Ectodermal cell (in vitro differentiated cells): ENCODE results near the gene TAX1BP3. TPM values are rescaled to one million over a fixed set of nuclear protein-coding genes. Genes with fewer than 3 reads are reported as not detected.
"Not testable (repeated sequence)": the region's sequence is repeated elsewhere in the genome, so short reads cannot be mapped to it uniquely, and the experiment has no call there.

Experiments
- H3K27ac ChIP-seq: 2 replicates; pipeline ENCODE4 v1.7.0; 2013; ENCODE audit warnings: mild to moderate bottlenecking, low read depth, low read length; ENCODE audit not compliant: insufficient read depth, poor library complexity, severe bottlenecking
- H3K27me3 ChIP-seq: 2 replicates; pipeline ENCODE4 v1.7.0; 2013; ENCODE audit warnings: mild to moderate bottlenecking, low read length; ENCODE audit not compliant: insufficient read depth, control insufficient read depth, poor library complexity, severe bottlenecking
- H3K36me3 ChIP-seq: one replicate; pipeline ENCODE4 v1.7.0; 2013; ENCODE audit warnings: low read length; ENCODE audit not compliant: control insufficient read depth, insufficient read depth
- H3K4me1 ChIP-seq: one replicate; pipeline ENCODE4 v1.7.0; 2013; ENCODE audit warnings: low read length; ENCODE audit not compliant: control insufficient read depth, insufficient read depth
- H3K4me3 ChIP-seq: 2 replicates; pipeline ENCODE4 v1.7.0; 2013; ENCODE audit warnings: low read depth, low read length, control low read depth; ENCODE audit not compliant: insufficient read depth
- H3K9me3 ChIP-seq: 2 replicates; pipeline ENCODE4 v1.7.0; 2013; ENCODE audit warnings: mild to moderate bottlenecking, low read length, moderate library complexity; ENCODE audit not compliant: control insufficient read depth
- WGBS, 2 experiments: methylation state at CpG; one replicate each; pipeline ENCODE4 v1.1.7; 2013; ENCODE audit warnings: missing lambda C conversion rate in 2 of 2; 5-methylcytosine and 5-hydroxymethylcytosine counted together
- polyA plus RNA-seq, 4 experiments: library from polyadenylated mRNA; stranded (reverse); fragments of 50-300 nt; gene quantifications; one replicate each; pipeline ENCODE4 v1.2.3, GENCODE V29; 2013

The TAX1BP3 gene, protein sequence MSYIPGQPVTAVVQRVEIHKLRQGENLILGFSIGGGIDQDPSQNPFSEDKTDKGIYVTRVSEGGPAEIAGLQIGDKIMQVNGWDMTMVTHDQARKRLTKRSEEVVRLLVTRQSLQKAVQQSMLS
- 74.6 TPM for polyA plus RNA-seq (2013, experiment 1 of 4)
- polyA plus RNA-seq (2013, experiment 2 of 4): 66.5 TPM
- polyA plus RNA-seq (2013, experiment 3 of 4): 57.9 TPM
- 62.3 TPM for polyA plus RNA-seq (2013, experiment 4 of 4)

DNA sequence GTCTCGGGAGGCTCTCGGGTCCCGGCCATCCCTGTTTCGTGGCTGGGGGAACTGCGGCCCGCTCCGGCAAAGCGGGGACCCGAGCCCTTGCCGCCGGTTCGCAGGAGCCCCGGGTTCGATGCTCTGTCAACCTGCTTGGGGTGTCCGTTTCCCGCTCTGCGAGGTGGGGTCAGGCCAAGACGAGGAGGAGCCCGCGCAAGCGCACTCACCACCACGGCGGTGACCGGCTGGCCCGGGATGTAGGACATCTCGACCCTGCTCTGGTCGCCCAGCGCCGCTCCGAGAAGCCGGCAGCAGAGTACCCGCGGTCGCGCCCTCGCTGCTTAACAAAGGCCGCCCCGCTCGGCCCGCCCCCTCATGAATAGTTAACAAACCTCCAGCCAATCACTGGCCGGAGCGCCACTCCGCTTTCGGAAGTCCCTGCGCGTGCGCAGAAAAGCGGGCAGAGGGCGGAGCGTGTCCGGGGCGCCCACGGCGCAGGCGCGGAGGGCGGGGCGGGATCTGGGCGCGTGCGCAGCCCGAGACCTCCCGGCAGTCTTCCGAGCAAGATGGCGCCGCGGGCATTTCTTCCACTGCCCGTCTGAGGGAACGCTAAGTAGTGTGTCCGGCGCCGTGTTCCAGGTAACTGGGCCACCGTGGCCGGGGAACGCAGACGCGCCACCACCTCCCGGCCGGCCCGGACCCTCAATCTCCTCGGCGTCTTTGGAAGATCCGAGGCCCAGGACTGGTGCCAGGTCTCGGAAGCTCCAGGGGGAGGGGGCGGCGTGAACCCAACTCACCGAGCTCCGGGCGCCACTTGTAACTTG, at the start of gene TAX1BP3, which contains the start of gene EMC6:
Gene TAX1BP3 (minus strand): TSS at position 300 of the 806 bp plus-strand sequence. CDS start 52 bp downstream, at position 248.
Gene EMC6 (plus strand): TSS at position 534 of the 806 bp plus-strand sequence. CDS start 335 bp downstream, outside the sequence.
- Histone ChIP-seq H3K4me1 (peaks cover 6% of the 10 kb centered on the region), H3K36me3 (peaks cover 5% of the 10 kb centered on the region), H3K4me3 (peak within 1 kb of the TSS; percentile 94), H3K27me3 (no peaks in the 10 kb centered on the region), H3K9me3 (no peaks in the 10 kb centered on the region), H3K27ac (peak within 1 kb of the TSS; percentile 95)
- WGBS, 2 experiments: 0% methylated on average over 89 of the region's 89 CpGs

DNA sequence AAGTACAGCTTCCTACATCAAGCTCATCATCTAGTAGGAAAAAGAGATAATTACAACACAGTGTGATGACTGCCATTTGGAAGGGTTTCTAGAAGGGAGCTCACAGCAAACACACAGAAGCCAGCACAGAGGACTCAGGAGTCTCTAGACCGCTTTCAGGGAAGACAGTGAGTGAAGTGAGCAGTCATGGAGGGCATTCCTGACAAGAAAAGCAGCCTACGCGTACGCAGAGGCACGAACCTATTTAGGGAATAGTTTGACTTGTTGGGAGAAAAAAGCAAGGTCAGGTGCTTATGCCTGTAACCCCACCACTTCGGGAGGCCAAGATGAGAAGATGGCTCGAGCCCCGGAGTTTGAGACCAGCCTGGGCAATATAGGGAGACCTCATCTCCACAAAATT, 46.9 kb upstream of the TAX1BP3 start:
- WGBS, 2 experiments: 87 to 91% methylated on average over 8 of the region's 8 CpGs
- no peaks in the 10 kb centered on the region for H3K27me3 ChIP-seq
- H3K36me3 ChIP-seq: peaks cover 21% of the 10 kb centered on the region
- H3K9me3 ChIP-seq: no peaks in the 10 kb centered on the region
- no peak overlapping the region for H3K27ac ChIP-seq
- H3K4me1 ChIP-seq: no peaks in the 10 kb centered on the region
- H3K4me3 ChIP-seq: no peak overlapping the region

DNA sequence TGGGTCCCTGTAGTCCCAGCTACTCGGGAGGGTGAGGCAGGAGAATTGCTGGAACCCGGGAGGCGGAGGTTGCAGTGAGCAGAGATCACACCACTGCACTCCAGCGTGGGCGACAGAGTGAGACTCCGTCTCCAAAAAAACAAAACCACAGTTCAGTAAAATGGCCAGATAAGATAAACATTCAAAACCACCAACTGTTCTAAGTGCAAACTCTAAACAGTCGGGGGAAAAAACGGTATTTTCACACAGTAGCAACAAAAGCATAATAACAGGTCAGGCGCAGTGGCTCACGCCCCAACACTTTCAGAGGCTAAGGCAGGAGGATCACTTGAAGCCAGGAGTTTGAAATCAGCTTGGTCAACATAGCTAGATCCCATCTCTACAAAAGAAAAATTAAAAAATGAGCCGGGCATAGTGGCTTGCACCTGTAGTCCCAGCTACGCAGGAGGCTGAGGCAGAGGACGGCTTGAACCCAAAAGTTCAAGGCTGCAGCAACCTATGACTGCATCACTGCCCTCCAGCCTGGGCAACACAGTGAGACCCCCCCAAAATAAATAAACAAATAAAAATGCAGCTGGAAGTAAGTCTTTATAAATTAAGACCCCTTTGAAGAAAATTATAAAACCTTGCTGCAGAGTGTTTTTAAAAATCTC, 44.6 kb upstream of the TAX1BP3 start:
- no peaks in the 10 kb centered on the region for H3K4me1 ChIP-seq
- 86 to 89% methylated on average over 13 of the region's 13 CpGs for WGBS, 2 experiments

DNA sequence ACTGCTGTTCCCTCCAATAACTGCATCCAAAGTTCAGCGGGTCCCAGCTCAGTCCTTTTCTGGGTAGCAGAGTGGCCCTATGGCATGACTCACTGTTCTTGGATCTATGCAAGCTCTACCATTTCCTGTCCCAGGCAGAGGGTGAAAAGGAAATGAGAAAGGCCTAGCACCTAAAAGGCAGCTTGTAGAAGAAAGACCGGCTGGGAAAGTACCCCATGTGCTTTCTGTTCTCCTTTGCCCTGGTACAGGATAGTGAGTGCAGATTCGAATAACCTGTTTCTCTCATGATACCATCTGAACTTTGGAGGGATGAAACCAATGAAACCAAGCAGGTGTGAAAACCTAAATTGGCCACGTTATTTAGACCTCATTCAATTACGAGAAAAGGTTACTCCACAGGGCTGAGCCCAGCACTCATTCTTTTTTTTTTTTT, 42.6 kb upstream of the TAX1BP3 start:
- no peaks in the 10 kb centered on the region for H3K27me3 ChIP-seq
- H3K4me1 ChIP-seq: no peaks in the 10 kb centered on the region
- H3K9me3 ChIP-seq: no peaks in the 10 kb centered on the region
- H3K27ac ChIP-seq: no peak overlapping the region
- no peak overlapping the region for H3K4me3 ChIP-seq
- WGBS, 2 experiments: 85 to 86% methylated on average over 5 of the region's 5 CpGs
- H3K36me3 ChIP-seq: peaks cover 8% of the 10 kb centered on the region

More for the DNA sequence above, 44.6 kb upstream of the TAX1BP3 start:
- Histone ChIP-seq H3K9me3 (no peaks in the 10 kb centered on the region), H3K36me3 (peaks cover 13% of the 10 kb centered on the region), H3K27ac (no peak overlapping the region), H3K4me3 (no peak overlapping the region), H3K27me3 (no peaks in the 10 kb centered on the region)

DNA sequence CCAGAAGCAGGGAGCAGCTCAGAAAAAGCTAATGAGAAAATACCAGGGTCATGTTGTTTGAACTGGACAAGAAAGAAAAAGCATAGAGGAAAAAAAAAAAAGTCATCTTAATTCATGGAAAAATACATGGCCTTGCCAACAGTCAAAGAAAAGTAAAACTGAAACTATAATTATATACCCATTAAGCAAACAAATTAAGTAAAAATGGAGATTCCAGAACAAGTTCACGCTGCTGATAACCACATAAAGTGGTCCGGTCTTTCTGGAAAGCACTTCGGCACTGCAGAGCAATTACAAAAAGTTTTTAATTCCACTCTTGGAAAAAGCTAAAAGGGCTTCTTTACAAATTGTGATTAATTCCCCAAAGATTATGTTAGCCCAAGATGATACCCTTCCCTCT, 40.0 kb upstream of the TAX1BP3 start:
- Histone ChIP-seq H3K36me3 (no peaks in the 10 kb centered on the region), H3K4me3 (no peak overlapping the region), H3K9me3 (no peaks in the 10 kb centered on the region), H3K4me1 (no peaks in the 10 kb centered on the region), H3K27ac (no peak overlapping the region), H3K27me3 (no peaks in the 10 kb centered on the region)
- WGBS, 2 experiments: 95 to 96% methylated on average over 3 of the region's 3 CpGs

DNA sequence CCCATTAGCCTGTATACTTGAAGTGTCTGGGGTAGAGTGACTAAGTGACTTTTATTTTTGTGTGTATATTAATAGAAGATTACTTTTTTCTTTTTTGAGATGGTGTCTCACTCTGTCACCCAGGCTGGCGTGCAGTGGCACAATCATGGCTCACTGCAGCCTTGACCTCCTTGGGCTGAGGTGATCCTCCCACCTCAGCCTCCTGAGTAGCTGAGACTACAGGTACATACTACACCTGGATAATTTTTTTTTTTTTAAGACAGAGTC, 37.3 kb upstream of the TAX1BP3 start:
- WGBS, 2 experiments: 92 to 100% methylated on average over 1 of the region's 1 CpG
- not testable (repeated sequence) for H3K27ac ChIP-seq, H3K4me3 ChIP-seq, H3K9me3 ChIP-seq, H3K4me1 ChIP-seq, H3K36me3 ChIP-seq, H3K27me3 ChIP-seq

DNA sequence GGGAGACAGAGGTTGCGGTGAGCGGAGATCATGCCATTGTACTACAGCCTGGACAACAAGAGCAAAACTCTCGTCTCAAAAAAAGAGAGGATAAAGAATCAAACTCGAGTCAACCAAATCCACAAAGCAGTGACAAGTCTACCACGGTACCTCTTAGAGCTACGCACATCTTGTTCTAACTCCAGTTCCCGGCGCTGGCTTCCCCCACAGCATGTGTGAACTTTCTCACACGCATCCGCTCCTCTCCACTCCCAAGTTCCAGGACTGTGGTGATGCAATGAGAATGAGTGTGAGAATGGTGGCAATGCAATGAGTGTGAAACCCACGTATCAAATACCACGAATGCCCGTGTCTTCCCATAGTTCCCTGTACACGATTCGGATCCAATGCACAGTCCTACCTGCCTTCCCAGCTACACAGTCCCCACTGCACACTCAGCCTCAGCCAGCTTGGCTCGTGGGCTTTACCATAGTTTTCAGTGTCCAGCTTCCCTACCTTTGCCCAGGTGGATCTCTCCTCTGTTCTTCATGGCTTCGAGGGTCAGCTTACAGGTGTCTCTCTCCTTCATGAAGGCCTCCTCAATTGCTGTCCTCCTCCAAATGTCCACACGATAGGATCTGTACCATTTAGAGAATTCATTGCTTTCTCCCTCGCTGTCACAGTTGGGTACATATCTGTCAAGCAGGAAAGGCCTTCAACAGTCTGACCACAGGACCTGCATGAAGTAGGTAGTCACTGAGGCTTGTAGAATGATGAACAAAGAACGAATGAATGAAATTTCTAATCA, 36.7 kb upstream of the TAX1BP3 start:
- H3K9me3 ChIP-seq: no peaks in the 10 kb centered on the region
- WGBS, 2 experiments: 88 to 89% methylated on average over 20 of the region's 20 CpGs
- H3K4me3 ChIP-seq: no peak overlapping the region
- no peaks in the 10 kb centered on the region for H3K27me3 ChIP-seq
- H3K36me3 ChIP-seq: no peaks in the 10 kb centered on the region
- no peaks in the 10 kb centered on the region for H3K4me1 ChIP-seq
- no peak overlapping the region for H3K27ac ChIP-seq

DNA sequence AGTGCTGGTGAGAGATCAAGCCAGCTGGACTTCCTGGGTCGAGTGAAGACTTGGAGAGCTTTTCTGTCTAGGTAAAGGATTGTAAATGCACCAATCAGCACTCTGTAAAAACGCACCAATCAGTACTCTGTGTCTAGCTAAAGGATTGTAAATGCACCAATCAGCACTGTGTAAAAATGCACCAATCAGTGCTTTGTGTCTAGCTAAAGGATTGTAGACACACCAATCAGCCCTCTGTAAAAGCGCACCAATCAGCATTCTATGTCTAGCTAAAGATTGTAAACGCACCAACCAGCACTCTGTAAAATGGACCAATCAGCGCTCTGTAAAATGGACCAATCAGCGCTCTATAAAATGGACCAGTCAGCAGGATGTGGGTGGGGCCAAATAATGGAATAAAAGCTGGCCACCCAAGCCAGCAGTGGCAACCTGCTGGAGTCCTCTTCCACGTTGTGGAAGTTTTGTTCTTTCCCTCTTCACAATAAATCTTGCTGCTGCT, 33.7 kb upstream of the TAX1BP3 start:
- H3K4me1 ChIP-seq, H3K27ac ChIP-seq, H3K36me3 ChIP-seq, H3K9me3 ChIP-seq, H3K4me3 ChIP-seq: not testable (repeated sequence)
- 89 to 90% methylated on average over 7 of the region's 7 CpGs for WGBS, 2 experiments
- H3K27me3 ChIP-seq: peaks cover 15% of the 10 kb centered on the region

DNA sequence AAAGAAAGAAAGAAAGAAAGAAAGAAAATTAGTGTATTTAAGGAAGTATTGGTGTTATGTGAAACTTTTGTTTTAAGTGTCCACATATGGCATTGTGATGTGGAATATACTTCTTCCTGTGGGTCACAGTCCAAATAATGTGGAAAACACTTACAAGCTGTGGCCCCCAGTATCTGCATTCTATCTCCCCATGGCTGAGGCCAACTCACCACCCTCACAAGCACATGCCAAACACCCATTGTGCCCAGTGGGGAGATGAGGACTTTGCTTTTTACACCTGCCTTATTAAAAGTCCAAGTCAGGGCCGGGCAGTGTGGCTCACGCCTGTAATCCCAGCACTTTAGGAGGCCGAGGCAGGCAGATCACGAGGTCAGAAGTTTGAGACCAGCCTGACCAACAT, 31.6 kb upstream of the TAX1BP3 start:
- Histone ChIP-seq H3K27me3 (peaks cover 37% of the 10 kb centered on the region), H3K9me3 (no peaks in the 10 kb centered on the region), H3K4me1 (peaks cover 3% of the 10 kb centered on the region), H3K27ac (no peak overlapping the region), H3K36me3 (no peaks in the 10 kb centered on the region), H3K4me3 (no peak overlapping the region)
- WGBS, 2 experiments: 87 to 89% methylated on average over 4 of the region's 4 CpGs
